NCI-H1048 (cell line): ENCODE results near the gene ASCC3.

Source experiments
- DNase-seq: peaks from one replicate; lab custom pipeline; 2025; lab: John Stamatoyannopoulos, UW

The ASCC3 gene

GRCh38 chr6:100726666-100727065, 154.5 kb downstream of the ASCC3 start:
- no peak for DNase-seq

GRCh38 chr6:100724696-100725095, 156.4 kb downstream of the ASCC3 start:
- no peak for DNase-seq

GRCh38 chr6:100724222-100724621, 156.9 kb downstream of the ASCC3 start:
- DNase-seq, result no peak

GRCh38 chr6:100721256-100721655, 159.9 kb downstream of the ASCC3 start:
- DNase-seq, result no peak

- DNase-seq, result no peak
Observed at GRCh38 chr6:100719883-100720682, 161.0 kb downstream of the ASCC3 start.

- DNase-seq, result no peak
Observed at GRCh38 chr6:100712997-100713396, 168.1 kb downstream of the ASCC3 start.

GRCh38 chr6:100706491-100706890, 174.6 kb downstream of the ASCC3 start:
- DNase-seq, result no peak

GRCh38 chr6:100704961-100705360, 176.2 kb downstream of the ASCC3 start:
- DNase-seq, result no peak

- no peak for DNase-seq
Observed at GRCh38 chr6:100701728-100702127, 179.4 kb downstream of the ASCC3 start.

- DNase-seq, result no peak
Observed at GRCh38 chr6:100700009-100700408, 181.1 kb downstream of the ASCC3 start.

- no peak for DNase-seq
Observed at GRCh38 chr6:100695445-100695844, 185.7 kb downstream of the ASCC3 start.

GRCh38 chr6:100693249-100693927, 187.7 kb downstream of the ASCC3 start:
- no peak for DNase-seq

GRCh38 chr6:100691972-100692371, 189.2 kb downstream of the ASCC3 start:
- DNase-seq, result no peak

GRCh38 chr6:100686216-100686615, 194.9 kb downstream of the ASCC3 start:
- no peak for DNase-seq

- no peak for DNase-seq
Observed at GRCh38 chr6:100685747-100686146, 195.4 kb downstream of the ASCC3 start.

- no peak for DNase-seq
Observed at GRCh38 chr6:100680163-100680562, 201.0 kb downstream of the ASCC3 start.

GRCh38 chr6:100678027-100678426, 203.1 kb downstream of the ASCC3 start:
- DNase-seq, result no peak

- no peak for DNase-seq
Observed at GRCh38 chr6:100677240-100677639, 203.9 kb downstream of the ASCC3 start.

GRCh38 chr6:100673641-100674040, 207.5 kb downstream of the ASCC3 start:
- no peak for DNase-seq

GRCh38 chr6:100671740-100672139, 209.4 kb downstream of the ASCC3 start:
- DNase-seq, result no peak

- no peak for DNase-seq
Observed at GRCh38 chr6:100670056-100670455, 211.1 kb downstream of the ASCC3 start.

- no peak for DNase-seq
Observed at GRCh38 chr6:100665041-100665380, 216.1 kb downstream of the ASCC3 start.

- no peak for DNase-seq
Observed at GRCh38 chr6:100664274-100665040, 216.7 kb downstream of the ASCC3 start.
